HG02852 (cell line): Measurements from ENCODE around the gene FYB2.

Source experiments
- ATAC-seq: cut with Tn5 transposase; IDR thresholded peaks from one replicate; pipeline ENCODE4 v1.9.1; 2021; ENCODE audit warnings: mild to moderate bottlenecking, moderate library complexity; ENCODE audit not compliant: unreplicated experiment

FYB2 gene

DNA sequence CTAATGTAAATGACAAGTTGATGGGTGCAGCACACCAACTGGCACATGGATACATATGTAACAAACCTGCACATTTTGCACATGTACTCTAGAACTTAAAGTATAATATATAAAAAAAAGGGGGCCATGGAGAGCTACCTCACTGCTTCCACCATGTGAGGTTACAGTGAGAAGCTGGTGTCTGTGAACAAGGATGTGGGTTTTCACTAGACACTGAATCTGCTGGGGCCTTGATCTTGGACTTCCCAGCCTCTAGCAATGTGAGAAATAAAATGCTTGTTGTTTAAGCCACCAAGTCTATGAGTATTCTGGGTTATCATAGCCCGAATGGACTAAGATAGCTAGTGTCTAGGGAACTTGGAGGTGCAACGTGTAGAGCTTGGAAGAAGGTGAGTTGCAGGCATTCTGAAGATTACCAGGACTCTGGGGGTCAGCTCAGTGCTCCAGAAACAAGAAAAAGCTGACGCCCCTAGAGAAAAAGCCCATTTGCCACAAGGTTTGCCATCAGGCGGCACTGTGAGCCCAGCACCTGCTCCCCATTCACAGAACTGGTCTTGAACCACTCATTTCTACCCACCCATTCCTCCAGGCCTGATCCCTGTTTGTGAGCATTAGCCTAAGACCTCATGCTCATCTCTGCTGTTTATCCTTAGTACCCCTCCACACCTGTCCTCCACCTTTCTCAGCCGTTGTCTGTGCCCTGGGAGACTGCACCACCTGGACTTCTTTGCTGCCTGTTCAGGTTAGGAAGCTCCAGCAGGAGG lies 15.1 kb upstream of the FYB2 start:
- ATAC-seq, result no peak

DNA sequence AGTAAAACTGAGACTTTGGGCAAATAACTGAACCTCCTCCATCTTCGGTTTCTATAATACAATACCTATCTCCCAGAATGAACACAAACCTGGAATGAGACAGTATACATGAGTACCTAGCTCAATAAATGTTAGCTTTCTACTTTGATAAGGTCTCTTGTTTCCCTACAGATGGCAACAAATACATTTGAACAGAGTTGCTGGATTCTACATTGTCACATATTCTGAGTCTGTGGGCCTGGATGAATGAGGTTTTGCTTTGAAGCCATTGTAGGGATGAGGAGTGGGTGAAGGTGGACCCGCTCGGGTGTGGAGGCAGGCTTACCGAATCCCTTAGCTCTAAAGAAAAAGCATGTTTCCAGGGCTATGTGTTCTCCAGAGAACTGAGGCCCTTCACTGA lies 13.9 kb upstream of the FYB2 start:
- no peak for ATAC-seq

GRCh38 chr1:56831871-56832693 lies 12.9 kb upstream of the FYB2 start:
- peak; percentile 78 for ATAC-seq

DNA sequence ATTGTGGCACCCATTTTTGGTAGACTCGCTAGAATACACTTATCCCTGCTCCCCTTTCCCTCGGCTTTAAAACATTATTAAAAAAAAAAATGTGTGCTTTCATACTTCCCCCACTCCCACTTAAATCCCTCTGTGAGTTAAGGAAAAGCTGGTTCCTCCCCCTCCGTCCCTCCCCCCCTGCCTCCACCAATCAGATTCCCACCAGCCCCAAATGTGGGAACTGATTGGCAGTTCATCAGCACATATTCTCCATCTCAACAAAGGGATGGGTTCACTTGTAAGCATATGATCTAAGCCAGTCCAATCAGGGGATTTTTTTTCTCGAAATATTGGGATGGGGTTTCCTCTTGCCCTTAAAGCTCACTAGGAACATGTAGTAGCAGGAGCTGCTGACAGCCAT lies 10.8 kb upstream of the FYB2 start:
- no peak for ATAC-seq

DNA sequence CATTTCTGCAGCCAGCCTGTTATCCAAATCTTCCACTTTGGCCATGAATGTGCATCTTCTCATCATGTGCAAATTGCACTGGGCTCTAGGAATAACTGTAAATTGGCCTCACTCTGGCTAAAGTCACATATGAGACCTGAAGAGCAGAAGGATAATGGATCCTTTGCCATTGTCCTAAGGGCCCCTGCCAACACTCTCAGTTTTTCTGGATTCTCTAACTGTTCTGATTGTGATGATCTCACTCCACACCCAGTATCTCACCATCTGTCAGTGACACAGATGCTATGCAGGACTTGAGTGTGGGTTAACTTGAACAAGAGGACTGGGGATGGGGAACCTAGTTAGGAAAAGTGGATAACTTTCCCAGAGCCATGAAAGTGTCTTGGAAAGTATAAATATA lies 8.5 kb upstream of the FYB2 start:
- ATAC-seq, result no peak

DNA sequence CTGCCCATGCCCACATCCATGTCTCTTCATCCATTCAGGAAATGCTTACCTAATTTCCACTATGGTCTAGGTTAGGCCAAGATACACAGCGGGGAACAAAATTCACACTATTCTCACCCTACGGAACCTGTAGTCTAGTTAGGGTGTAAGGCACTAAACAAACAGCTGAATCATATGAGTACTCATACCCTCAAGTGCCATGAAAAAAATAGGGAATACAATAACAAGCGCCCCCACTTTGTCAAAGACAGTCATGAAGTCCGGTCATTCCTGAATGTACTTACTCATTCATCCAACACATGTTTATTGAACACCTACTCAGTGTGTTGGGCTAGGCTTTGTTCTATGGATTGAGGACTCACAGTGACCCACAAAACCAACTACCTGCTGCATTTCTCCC lies 6.2 kb upstream of the FYB2 start:
- no peak for ATAC-seq

GRCh38 chr1:56824938-56825337 lies 5.7 kb upstream of the FYB2 start:
- ATAC-seq, result no peak

- ATAC-seq, result no peak
Measured at GRCh38 chr1:56824271-56824670, 5.1 kb upstream of the FYB2 start.

GRCh38 chr1:56821462-56821797 lies 2.2 kb upstream of the FYB2 start:
- no peak for ATAC-seq

DNA sequence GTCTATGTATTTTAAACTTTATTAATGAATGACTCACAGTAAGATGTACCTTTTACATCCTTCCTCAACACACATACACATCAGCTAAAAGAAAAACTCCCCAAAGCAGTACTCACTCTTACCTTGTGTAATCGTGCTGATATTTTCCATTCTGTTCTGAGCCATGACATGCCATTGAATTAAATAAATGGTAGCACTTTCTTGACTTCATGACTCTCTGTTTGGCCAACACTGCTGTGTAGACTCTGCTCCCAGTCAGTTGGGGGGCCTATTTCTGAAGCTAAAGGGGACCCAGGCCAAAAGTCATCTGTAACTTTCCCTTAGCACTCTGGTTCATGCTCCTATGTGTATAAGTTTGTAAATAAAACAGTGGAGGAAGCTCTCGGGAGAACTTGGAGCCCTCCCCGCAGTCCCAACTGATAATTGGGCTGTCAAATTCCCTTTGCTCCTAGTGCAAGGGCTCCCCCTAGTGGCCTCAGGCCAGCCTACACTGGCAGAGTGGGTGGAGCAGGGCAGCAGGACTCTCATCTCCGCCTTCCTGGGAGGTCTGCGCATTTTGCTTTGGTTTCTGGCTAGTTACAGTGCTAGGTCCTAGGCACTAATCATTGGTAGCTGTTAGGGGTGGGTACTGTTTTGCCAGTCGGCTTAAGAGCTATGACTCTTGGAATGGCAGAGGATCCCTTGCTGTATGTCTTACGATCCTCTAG lies 1.7 kb upstream of the FYB2 start:
- peak; percentile 67 for ATAC-seq

DNA sequence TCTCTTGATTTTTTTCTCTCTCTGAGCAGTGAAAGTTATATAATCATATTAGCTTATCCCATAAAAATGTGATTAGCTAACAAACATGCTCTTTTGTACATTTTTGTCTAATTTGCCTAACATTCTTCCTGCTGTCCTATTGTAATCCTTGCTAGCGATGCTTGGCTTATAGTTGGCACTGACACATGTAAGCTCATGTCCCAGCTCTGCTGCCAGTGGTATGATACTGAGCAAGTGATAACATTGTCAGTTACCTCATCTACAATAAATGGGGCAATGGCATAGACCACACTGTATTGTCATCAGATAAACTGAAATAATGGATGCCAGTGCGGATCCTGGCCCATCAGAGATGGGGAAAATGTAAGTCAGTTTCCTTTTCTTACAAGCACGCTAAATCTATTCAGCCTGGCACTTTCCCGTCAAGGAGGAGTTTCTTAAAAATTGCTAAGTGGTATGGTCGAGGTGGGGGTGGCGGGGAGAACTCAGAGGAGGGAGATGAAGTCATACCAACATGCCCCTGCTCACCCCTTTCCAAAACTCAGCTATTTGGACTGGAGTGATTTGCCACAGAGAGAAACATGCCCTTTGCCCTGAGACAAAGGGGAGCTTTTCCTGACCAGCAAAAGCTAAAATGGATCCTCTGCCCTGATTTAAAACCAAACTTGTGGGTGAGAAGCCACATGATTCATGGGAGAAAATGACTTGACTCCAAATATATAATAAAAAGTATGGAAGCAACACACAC lies 1.3 kb downstream of the FYB2 start:
- no peak for ATAC-seq

- peak; percentile 71 for ATAC-seq
Measured at GRCh38 chr1:56816909-56817308, 2.3 kb downstream of the FYB2 start.

DNA sequence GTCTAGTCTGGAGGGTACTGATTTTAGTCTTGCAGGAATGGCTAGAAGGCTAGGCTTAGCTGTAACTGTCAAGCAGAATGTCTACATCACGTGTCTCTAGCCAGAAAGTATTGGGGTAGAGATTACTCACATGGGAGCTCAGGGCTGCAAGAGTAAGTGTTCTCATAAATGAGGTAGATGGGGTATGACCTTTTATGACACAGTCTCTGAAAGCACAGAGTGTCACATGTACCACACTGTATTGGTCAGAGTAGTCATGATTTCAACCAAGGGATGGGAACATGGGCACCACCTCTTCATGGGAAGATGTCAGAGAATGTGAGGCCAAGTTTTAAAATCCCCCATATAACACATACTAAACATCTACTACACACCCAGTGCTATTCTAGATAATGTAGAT lies 2.9 kb downstream of the FYB2 start:
- no peak for ATAC-seq

DNA sequence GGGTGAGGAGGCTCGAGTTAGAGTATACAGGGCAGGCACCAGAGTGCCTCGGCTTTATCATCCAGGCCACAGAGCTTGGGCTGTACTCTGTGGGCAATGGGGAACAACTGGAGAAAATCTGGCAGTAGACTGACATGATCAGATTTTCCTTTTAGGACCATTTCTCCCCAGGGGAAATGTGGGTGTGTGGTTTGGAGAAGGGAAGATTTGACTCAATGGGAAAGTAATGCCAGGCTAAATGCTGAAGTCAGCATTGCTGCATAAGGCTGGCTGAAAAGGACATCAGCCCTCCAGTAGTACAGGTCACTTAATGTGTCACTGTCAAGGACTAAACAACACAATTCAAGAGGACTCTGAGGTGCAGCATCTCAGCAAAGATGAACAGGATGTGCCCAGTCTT lies 5.0 kb downstream of the FYB2 start:
- no peak for ATAC-seq

GRCh38 chr1:56811331-56811730 lies 7.9 kb downstream of the FYB2 start:
- no peak for ATAC-seq

GRCh38 chr1:56808410-56808809 lies 10.8 kb downstream of the FYB2 start:
- ATAC-seq, result no peak

DNA sequence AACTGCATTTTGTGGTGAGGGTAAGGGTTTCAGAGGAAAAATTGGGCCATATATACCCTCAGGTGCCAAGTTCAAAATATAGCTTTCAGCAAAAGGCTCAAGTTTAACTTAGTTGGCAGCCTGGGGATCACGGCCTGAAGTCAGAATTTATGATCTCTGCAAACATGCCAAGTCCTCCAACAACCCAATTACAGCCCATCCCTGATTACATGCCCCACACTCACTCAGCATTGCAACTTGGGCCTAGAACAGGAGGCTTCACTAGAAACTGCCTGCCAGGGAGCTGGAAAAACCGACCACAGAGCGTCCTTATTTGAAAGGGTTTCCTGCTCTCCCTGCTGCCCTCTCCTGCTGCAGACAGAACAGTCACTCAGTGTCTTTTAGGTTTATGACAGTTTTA lies 12.4 kb downstream of the FYB2 start:
- no peak for ATAC-seq

DNA sequence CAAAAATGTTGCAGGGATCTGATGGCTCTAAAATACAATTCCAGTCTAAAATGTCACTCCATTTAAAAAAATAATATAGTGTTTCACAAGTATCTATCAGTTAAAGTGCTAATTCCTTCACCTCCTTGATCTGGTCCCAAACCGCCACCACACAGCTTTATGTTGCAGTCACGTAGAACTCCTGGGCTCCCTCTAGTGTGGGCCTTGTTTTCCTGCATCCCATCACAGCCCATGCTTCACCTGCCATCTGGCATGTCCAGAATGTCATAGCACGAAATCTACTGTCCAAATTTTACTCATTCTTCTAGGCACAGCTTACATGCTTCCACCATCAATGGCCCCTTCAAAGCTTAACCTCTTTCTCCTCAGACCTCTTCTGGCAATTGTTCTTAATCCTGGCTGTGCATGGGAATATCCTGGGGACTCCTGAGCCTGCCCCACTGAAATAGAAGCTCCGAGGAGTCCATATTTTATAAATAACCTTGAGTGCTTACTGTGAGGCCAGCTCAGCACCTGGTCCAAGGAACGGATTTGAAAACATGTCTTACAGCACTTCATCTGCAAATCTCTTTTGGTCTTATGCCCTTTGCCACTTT lies 15.5 kb downstream of the FYB2 start:
- ATAC-seq, result peak; percentile 56

GRCh38 chr1:56799605-56800400 lies 19.4 kb downstream of the FYB2 start:
- no peak for ATAC-seq

GRCh38 chr1:56798053-56798471 lies 21.1 kb downstream of the FYB2 start:
- ATAC-seq, result no peak
